ENCODE data around the gene EFNA5. TPM values are rescaled to one million over a fixed set of nuclear protein-coding genes. Genes with fewer than 3 reads are reported as not detected.

EFNA5 gene
- polyA plus RNA-seq, 3 donors = 0.01 TPM; not detected in 2

- Mint-ChIP-seq H3K36me3 (no peaks in the 10 kb centered on the region), H3K4me1 (no peaks in the 10 kb centered on the region), H3K4me3 (no peak overlapping the region), H3K27me3 (ENCODE audit: low read depth in 3 of 3) (peaks cover 1 to 8% (median 1%) of the 10 kb centered on the region in 3 donors), H3K27ac (no peak overlapping the region), H3K9me3 (no peaks in the 10 kb centered on the region)
- Histone ChIP-seq H3K27me3 (ENCODE audit: control insufficient read depth in 2 of 2, insufficient read depth in 2 of 2, low read length in 2 of 2) (no peaks in the 10 kb centered on the region), H3K4me2 (replicated peaks; ENCODE audit: extremely low read depth, low read length, poor library complexity, severe bottlenecking) (no peak overlapping the region), H4K20me1 (ENCODE audit: insufficient read depth, low read length) (no peaks in the 10 kb centered on the region), H3K36me3 (replicated peaks in 1 of 2; ENCODE audit: control insufficient read depth in 1 of 2, insufficient read depth in 2 of 2, low read length in 2 of 2) (no peaks in the 10 kb centered on the region), H2AFZ (ENCODE audit: insufficient read depth, low read depth, low read length, poor library complexity, severe bottlenecking) (no peak overlapping the region), H3K4me3 (replicated peaks in 1 of 3; ENCODE audit: low read depth in 2 of 3, low read length in 3 of 3) (no peak overlapping the region), H3K9me3 (replicated peaks in 1 of 2; ENCODE audit: control insufficient read depth in 1 of 2, insufficient read depth in 1 of 2, low read length in 2 of 2) (no peaks in the 10 kb centered on the region), H3K79me2 (ENCODE audit: insufficient read depth, low read length) (no peaks in the 10 kb centered on the region), H3K9ac (ENCODE audit: insufficient read depth, low read length, poor library complexity, severe bottlenecking) (no peak overlapping the region), H3K4me1 (ENCODE audit: control insufficient read depth in 1 of 2, insufficient read depth in 2 of 2, low read length in 2 of 2) (no peaks in the 10 kb centered on the region), H3K27ac (ENCODE audit: low read depth in 1 of 2, low read length in 2 of 2) (no peak overlapping the region)
- TF ChIP-seq CTCF (IDR thresholded peaks at IDR 0.05) = no peak
- intact Hi-C loops (cut with micrococcal nuclease) = no loop called here
- 94% methylated on average over 5 of the region's 5 CpGs for WGBS (ENCODE audit: insufficient coverage)
- DNase-seq = no peak
Measured at GRCh38 chr5:107461770-107462169, 209.0 kb downstream of the EFNA5 start.

- Mint-ChIP-seq H3K9me3 (no peaks in the 10 kb centered on the region), H3K27ac (no peak overlapping the region), H3K4me1 (no peaks in the 10 kb centered on the region), H3K4me3 (no peak overlapping the region), H3K27me3 (ENCODE audit: low read depth in 3 of 3) (peaks cover 1 to 8% (median 1%) of the 10 kb centered on the region in 3 donors), H3K36me3 (no peaks in the 10 kb centered on the region)
- no peak overlapping the region for H2AFZ ChIP-seq (ENCODE audit: insufficient read depth, low read depth, low read length, poor library complexity, severe bottlenecking)
- no peaks in the 10 kb centered on the region for H4K20me1 ChIP-seq (ENCODE audit: insufficient read depth, low read length)
- no peaks in the 10 kb centered on the region for H3K9me3 ChIP-seq (replicated peaks in 1 of 2; ENCODE audit: control insufficient read depth in 1 of 2, insufficient read depth in 1 of 2, low read length in 2 of 2)
- no peak overlapping the region for H3K9ac ChIP-seq (ENCODE audit: insufficient read depth, low read length, poor library complexity, severe bottlenecking)
- no peak for TF ChIP-seq CTCF (IDR thresholded peaks at IDR 0.05)
- no peaks in the 10 kb centered on the region for H3K27me3 ChIP-seq (ENCODE audit: control insufficient read depth in 2 of 2, insufficient read depth in 2 of 2, low read length in 2 of 2)
- no peak overlapping the region for H3K27ac ChIP-seq (ENCODE audit: low read depth in 1 of 2, low read length in 2 of 2)
- H3K36me3 ChIP-seq (replicated peaks in 1 of 2; ENCODE audit: control insufficient read depth in 1 of 2, insufficient read depth in 2 of 2, low read length in 2 of 2) = no peaks in the 10 kb centered on the region
- intact Hi-C loops (cut with micrococcal nuclease) = no loop called here
- H3K79me2 ChIP-seq (ENCODE audit: insufficient read depth, low read length) = no peaks in the 10 kb centered on the region
- WGBS (ENCODE audit: insufficient coverage) = no CpG with 5 or more reads among the region's 2 CpGs
- DNase-seq = no peak
- no peak overlapping the region for H3K4me3 ChIP-seq (replicated peaks in 1 of 3; ENCODE audit: low read depth in 2 of 3, low read length in 3 of 3)
- no peak overlapping the region for H3K4me2 ChIP-seq (replicated peaks; ENCODE audit: extremely low read depth, low read length, poor library complexity, severe bottlenecking)
- no peaks in the 10 kb centered on the region for H3K4me1 ChIP-seq (ENCODE audit: control insufficient read depth in 1 of 2, insufficient read depth in 2 of 2, low read length in 2 of 2)
Measured at GRCh38 chr5:107460789-107461188, 209.9 kb downstream of the EFNA5 start.

Measured in CD14-positive monocyte (primary cell).